HepG2 (cell line): ENCODE results near the gene EPB41L4A. TPM values are rescaled to one million over a fixed set of nuclear protein-coding genes. Genes with fewer than 3 reads are reported as not detected.

ENCODE experiments used
- BHLHE40 ChIP-seq: IDR thresholded peaks from 2 replicates; pipeline ENCODE4 v1.6.1; 2011; ENCODE audit warnings: low read length, improper control_type of control experiment
- CENPT ChIP-seq: sonication (generic); formaldehyde crosslinking; IDR thresholded peaks from 2 replicates; pipeline ENCODE4 v1.8.0; 2022; ENCODE audit warnings: low read depth, mild to moderate bottlenecking, moderate library complexity, missing genetic modification reagents
- DRAP1 ChIP-seq: IDR thresholded peaks from 2 replicates; pipeline ENCODE4 v1.6.1; 2016; ENCODE audit warnings: missing genetic modification reagents, missing compliant biosample characterization
- KLF16 ChIP-seq, 2 experiments: sonication (generic) in 1 of 2; formaldehyde crosslinking in 1 of 2; IDR thresholded peaks; 2 replicates each; pipeline versions ENCODE4 v1.6.1 to v1.8.0; 2016 to 2023; ENCODE audit warnings: missing genetic modification reagents in 2 of 2, missing compliant biosample characterization in 1 of 2
- NR2C2 ChIP-seq: sonication (generic); formaldehyde crosslinking; IDR thresholded peaks from 2 replicates; pipeline ENCODE4 v1.4.0; 2020; ENCODE audit warnings: missing genetic modification reagents, mild to moderate bottlenecking, moderate library complexity, borderline replicate concordance
- SNRNP70 ChIP-seq: fragments of 200-400 bp; formaldehyde crosslinking; IDR thresholded peaks from 2 replicates; pipeline ENCODE4 v1.6.1; 2017; ENCODE audit warnings: mild to moderate bottlenecking, low read depth, low read length, moderate library complexity
- SP140L ChIP-seq: sonication (generic); formaldehyde crosslinking; IDR thresholded peaks from 2 replicates; pipeline ENCODE4 v1.4.0; 2020; ENCODE audit warnings: missing genetic modification reagents, borderline replicate concordance
- SRSF1 ChIP-seq: fragments of 200-400 bp; formaldehyde crosslinking; optimal IDR thresholded peaks from 2 replicates; pipeline ENCODE3; 2017; ENCODE audit warnings: mild to moderate bottlenecking, low read depth, low read length, moderate library complexity
- TMF1 ChIP-seq: sonication (generic); formaldehyde crosslinking; IDR thresholded peaks from 2 replicates; pipeline ENCODE4 v1.8.1; 2022; ENCODE audit warnings: low read depth, missing genetic modification reagents
- U2AF1 ChIP-seq: fragments of 200-400 bp; formaldehyde crosslinking; optimal IDR thresholded peaks from 2 replicates; pipeline ENCODE3; 2017; ENCODE audit warnings: mild to moderate bottlenecking, low read depth, low read length
- ZBTB3 ChIP-seq: sonication (generic); formaldehyde crosslinking; IDR thresholded peaks from 2 replicates; pipeline ENCODE4 v1.4.0; 2020; ENCODE audit warnings: low read depth, mild to moderate bottlenecking, moderate library complexity, missing genetic modification reagents, borderline replicate concordance
- ZNF251 ChIP-seq: sonication (generic); formaldehyde crosslinking; IDR thresholded peaks from 2 replicates; pipeline ENCODE4 v1.9.0; 2021; ENCODE audit warnings: mild to moderate bottlenecking, missing genetic modification reagents
- ZNF276 ChIP-seq: sonication (generic); formaldehyde crosslinking; IDR thresholded peaks from 2 replicates; pipeline ENCODE4 v1.4.0; 2020; ENCODE audit warnings: mild to moderate bottlenecking, low read depth, missing genetic modification reagents
- ZNF383 ChIP-seq: sonication (generic); formaldehyde crosslinking; IDR thresholded peaks from 2 replicates; pipeline ENCODE4 v1.4.0; 2020; ENCODE audit warnings: missing genetic modification reagents, mild to moderate bottlenecking, borderline replicate concordance
- ZNF543 ChIP-seq: sonication (generic); formaldehyde crosslinking; IDR thresholded peaks from 2 replicates; pipeline ENCODE4 v1.4.0; 2020; ENCODE audit warnings: mild to moderate bottlenecking, missing genetic modification reagents
- ZNF580 ChIP-seq: IDR thresholded peaks from 2 replicates; pipeline ENCODE4 v1.6.1; 2016; ENCODE audit warnings: low read depth, borderline replicate concordance
- ZNF607 ChIP-seq: sonication (generic); formaldehyde crosslinking; IDR thresholded peaks from 2 replicates; pipeline ENCODE4 v1.5.1; 2020; ENCODE audit warnings: missing genetic modification reagents, mild to moderate bottlenecking, borderline replicate concordance
- ZNF704 ChIP-seq: sonication (generic); formaldehyde crosslinking; IDR thresholded peaks from 2 replicates; pipeline ENCODE4 v1.8.1; 2023; ENCODE audit warnings: mild to moderate bottlenecking, inconsistent platforms, moderate library complexity, missing genetic modification reagents, borderline replicate concordance
- ZSCAN25 ChIP-seq: sonication (generic); formaldehyde crosslinking; IDR thresholded peaks from 2 replicates; pipeline ENCODE4 v1.8.0; 2022; ENCODE audit warnings: mild to moderate bottlenecking, missing genetic modification reagents
- polyA plus RNA-seq, 8 experiments: library from polyadenylated mRNA; depleted of rRNA in 3 of 8; stranded (reverse) in 7 of 8; unstranded in 1 of 8; fragments of >200 nt; fragmentation: Illumina TruSeq in 4 of 8; extraction: Trizol in 4 of 8; gene quantifications; 2 replicates each; pipeline versions ENCODE4 v1.2.1 to v1.2.3, GENCODE V29; 2011 to 2016; ENCODE audit warnings: low read depth in 4 of 8, missing spikeins in 1 of 8, mixed read lengths in 1 of 8; ENCODE audit not compliant: insufficient read depth in 1 of 8
- total RNA-seq, 5 experiments: library from RNA; depleted of rRNA; stranded (reverse); fragments of >200 nt; fragmentation: Illumina TruSeq; extraction: Trizol; gene quantifications; 2 replicates each; pipeline ENCODE4 v1.2.3, GENCODE V29; 2016; ENCODE audit warnings: low read depth in 1 of 5
- TF ChIP-seq, protein P1 (sequence below): sonication (generic); formaldehyde crosslinking; IDR thresholded peaks from 2 replicates; pipeline ENCODE4 v1.8.1; 2023; ENCODE audit warnings: mild to moderate bottlenecking, missing genetic modification reagents, borderline replicate concordance
- TF ChIP-seq, protein P2 (sequence below): sonication (generic); formaldehyde crosslinking; conservative IDR thresholded peaks from 2 replicates; pipeline ENCODE4 v1.4.0; 2020; ENCODE audit warnings: missing genetic modification reagents

EPB41L4A gene
- total and polyA plus RNA-seq, 2 of the 13 experiments (the other 11 are each of a cell fraction or from before 2014, with no cell fraction given) = 0.07 TPM; not detected in 1

GRCh38 chr5:112165897-112166737, 253.0 kb downstream of the EPB41L4A start (continued):
- TF ChIP-seq TMF1 (CRISPR knock-in tag) = no peak
- no peak for TF ChIP-seq DRAP1 (CRISPR knock-in tag)
- TF ChIP-seq, protein P1, sequence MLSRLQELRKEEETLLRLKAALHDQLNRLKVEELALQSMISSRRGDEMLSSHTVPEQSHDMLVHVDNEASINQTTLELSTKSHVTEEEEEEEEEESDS (CRISPR knock-in tag) = no peak
- TF ChIP-seq KLF16 (CRISPR knock-in tag; IDR thresholded peaks at IDR 0.05) = peak in 1 of 2 experiments; percentile 64; a peak in 1 of 4 replicates
- TF ChIP-seq ZNF383 = no peak
- no peak for TF ChIP-seq ZNF543
- TF ChIP-seq ZNF704 (CRISPR knock-in tag) = no peak
- TF ChIP-seq ZNF251 = no peak
- no peak for TF ChIP-seq U2AF1
- TF ChIP-seq ZNF276 = no peak
- TF ChIP-seq ZSCAN25 = no peak
- no peak for TF ChIP-seq SNRNP70
- no peak for TF ChIP-seq BHLHE40
- TF ChIP-seq, protein P2, sequence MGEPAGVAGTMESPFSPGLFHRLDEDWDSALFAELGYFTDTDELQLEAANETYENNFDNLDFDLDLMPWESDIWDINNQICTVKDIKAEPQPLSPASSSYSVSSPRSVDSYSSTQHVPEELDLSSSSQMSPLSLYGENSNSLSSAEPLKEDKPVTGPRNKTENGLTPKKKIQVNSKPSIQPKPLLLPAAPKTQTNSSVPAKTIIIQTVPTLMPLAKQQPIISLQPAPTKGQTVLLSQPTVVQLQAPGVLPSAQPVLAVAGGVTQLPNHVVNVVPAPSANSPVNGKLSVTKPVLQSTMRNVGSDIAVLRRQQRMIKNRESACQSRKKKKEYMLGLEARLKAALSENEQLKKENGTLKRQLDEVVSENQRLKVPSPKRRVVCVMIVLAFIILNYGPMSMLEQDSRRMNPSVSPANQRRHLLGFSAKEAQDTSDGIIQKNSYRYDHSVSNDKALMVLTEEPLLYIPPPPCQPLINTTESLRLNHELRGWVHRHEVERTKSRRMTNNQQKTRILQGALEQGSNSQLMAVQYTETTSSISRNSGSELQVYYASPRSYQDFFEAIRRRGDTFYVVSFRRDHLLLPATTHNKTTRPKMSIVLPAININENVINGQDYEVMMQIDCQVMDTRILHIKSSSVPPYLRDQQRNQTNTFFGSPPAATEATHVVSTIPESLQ (CRISPR knock-in tag) = no peak
- no peak for TF ChIP-seq ZBTB3
- TF ChIP-seq CENPT (CRISPR knock-in tag) = no peak
- no peak for TF ChIP-seq SP140L (CRISPR knock-in tag)
- no peak for TF ChIP-seq ZNF580
- TF ChIP-seq SRSF1 = no peak
- TF ChIP-seq ZNF607 (CRISPR knock-in tag) = no peak
- 0 out of 2 replicates have a peak, but pooled peaks have one; percentile 30 for TF ChIP-seq NR2C2 (CRISPR knock-in tag)
